HUES48 (cell line): ENCODE data around the gene LAMA1.
A peak's percentile ranks its signal among the peaks of the same experiment; 100 is the strongest.

Experiments used
- H3K27ac ChIP-seq: one replicate; pipeline ENCODE4 v1.7.0; 2013; ENCODE audit warnings: low read depth, low read length, inconsistent platforms
- H3K27me3 ChIP-seq: 2 replicates; pipeline ENCODE4 v1.6.1; 2013; ENCODE audit warnings: mild to moderate bottlenecking, low read length; ENCODE audit not compliant: control insufficient read depth, insufficient read depth
- H3K36me3 ChIP-seq: 2 replicates; pipeline ENCODE4 v1.6.1; 2013; ENCODE audit warnings: low read length; ENCODE audit not compliant: control insufficient read depth, insufficient read depth
- H3K4me1 ChIP-seq: 2 replicates; pipeline ENCODE4 v1.6.1; 2013; ENCODE audit warnings: mild to moderate bottlenecking, low read length; ENCODE audit not compliant: control insufficient read depth, insufficient read depth
- H3K4me3 ChIP-seq: 2 replicates; pipeline ENCODE4 v1.5.1; 2013; ENCODE audit warnings: mild to moderate bottlenecking, low read depth, low read length
- H3K9ac ChIP-seq: 2 replicates; pipeline ENCODE4 v1.6.1; 2013; ENCODE audit warnings: mild to moderate bottlenecking, low read depth, low read length, moderate library complexity
- H3K9me3 ChIP-seq: 2 replicates; pipeline ENCODE4 v1.6.1; 2013; ENCODE audit warnings: low read length; ENCODE audit not compliant: control insufficient read depth, insufficient read depth

LAMA1 gene

GRCh38 chr18:7023063-7023580, 94.5 kb downstream of the LAMA1 start:
- Histone ChIP-seq H3K9me3 (no peaks in the 10 kb centered on the region), H3K36me3 (peaks cover 23% of the 10 kb centered on the region; the same call in 1 of the 2 replicates), H3K4me3 (no peak overlapping the region), H3K27me3 (no peaks in the 10 kb centered on the region), H3K27ac (no peak overlapping the region), H3K9ac (no peak overlapping the region), H3K4me1 (no peaks in the 10 kb centered on the region)

GRCh38 chr18:7021994-7022840, 95.4 kb downstream of the LAMA1 start:
- H3K9me3 ChIP-seq, result no peaks in the 10 kb centered on the region
- H3K27ac ChIP-seq, result no peak overlapping the region
- no peak overlapping the region for H3K4me3 ChIP-seq
- H3K4me1 ChIP-seq, result no peaks in the 10 kb centered on the region
- no peaks in the 10 kb centered on the region for H3K27me3 ChIP-seq
- H3K9ac ChIP-seq, result no peak overlapping the region
- H3K36me3 ChIP-seq, result peaks cover 23% of the 10 kb centered on the region; the same call in 1 of the 2 replicates

- Histone ChIP-seq H3K4me1 (no peaks in the 10 kb centered on the region), H3K27ac (no peak overlapping the region), H3K9ac (no peak overlapping the region), H3K27me3 (no peaks in the 10 kb centered on the region), H3K36me3 (peaks cover 28% of the 10 kb centered on the region; the same call in 1 of the 2 replicates), H3K9me3 (no peaks in the 10 kb centered on the region), H3K4me3 (no peak overlapping the region)
Observed at GRCh38 chr18:7020995-7021777, 96.4 kb downstream of the LAMA1 start.

- Histone ChIP-seq H3K4me3 (no peak overlapping the region), H3K36me3 (peaks cover 26% of the 10 kb centered on the region; the same call in 1 of the 2 replicates), H3K27ac (no peak overlapping the region), H3K27me3 (no peaks in the 10 kb centered on the region), H3K9ac (no peak overlapping the region), H3K9me3 (no peaks in the 10 kb centered on the region), H3K4me1 (no peaks in the 10 kb centered on the region)
Observed at GRCh38 chr18:7017013-7017412, 100.6 kb downstream of the LAMA1 start.

DNA sequence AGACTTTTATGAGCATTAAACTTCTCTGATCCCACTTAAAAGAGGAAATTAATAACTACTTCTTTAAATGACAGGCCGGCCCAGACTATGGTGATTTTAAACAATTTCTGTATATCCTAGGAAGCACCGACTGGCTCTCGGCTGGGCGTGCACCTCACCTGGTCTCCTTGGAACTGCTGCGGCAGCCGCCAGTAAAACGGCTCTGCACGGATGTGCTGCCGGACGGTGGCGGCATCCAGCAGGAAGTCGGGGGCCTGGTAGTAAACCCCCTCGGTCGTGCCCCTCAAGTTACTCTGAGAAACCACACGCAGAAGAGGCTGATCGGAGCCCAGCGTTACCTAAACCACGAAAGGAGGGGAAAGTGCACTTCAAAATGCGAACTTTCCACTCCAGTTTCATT, 106.5 kb downstream of the LAMA1 start:
- Histone ChIP-seq H3K9me3 (no peaks in the 10 kb centered on the region), H3K27ac (no peak overlapping the region), H3K4me1 (no peaks in the 10 kb centered on the region), H3K27me3 (no peaks in the 10 kb centered on the region), H3K9ac (no peak overlapping the region), H3K4me3 (no peak overlapping the region), H3K36me3 (peaks cover 54% of the 10 kb centered on the region; the same call in 1 of the 2 replicates)

- Histone ChIP-seq H3K9me3 (no peaks in the 10 kb centered on the region), H3K27me3 (no peaks in the 10 kb centered on the region), H3K27ac (no peak overlapping the region), H3K4me3 (no peak overlapping the region), H3K4me1 (peaks cover 17% of the 10 kb centered on the region; the same call in 1 of the 2 replicates), H3K36me3 (peaks cover 22% of the 10 kb centered on the region), H3K9ac (no peak overlapping the region)
Observed at GRCh38 chr18:7004009-7004408, 113.6 kb downstream of the LAMA1 start.

DNA sequence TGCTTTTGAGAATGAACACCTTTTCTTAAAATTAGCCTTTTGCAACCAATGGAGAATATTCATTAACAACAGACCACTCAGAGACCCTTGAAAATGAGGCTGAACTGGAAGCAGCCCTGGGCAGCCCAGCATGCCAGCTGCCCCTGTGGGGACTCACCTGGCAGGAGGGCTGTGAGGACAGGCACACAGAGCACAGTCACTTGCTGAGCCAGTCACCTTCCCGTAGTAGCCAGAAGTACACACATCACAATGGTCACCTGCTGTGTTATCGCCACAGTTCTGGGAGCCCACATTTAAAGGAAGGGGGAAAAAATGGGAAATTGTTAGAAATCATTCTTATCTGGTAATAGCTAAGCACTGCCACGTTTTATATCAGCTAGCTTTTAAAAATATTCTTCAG, 115.5 kb downstream of the LAMA1 start:
- Histone ChIP-seq H3K27me3 (no peaks in the 10 kb centered on the region), H3K9me3 (no peaks in the 10 kb centered on the region), H3K4me1 (peaks cover 17% of the 10 kb centered on the region; the same call in 1 of the 2 replicates)

GRCh38 chr18:7000484-7001096, 117.0 kb downstream of the LAMA1 start:
- Histone ChIP-seq H3K4me3 (no peak overlapping the region), H3K9me3 (no peaks in the 10 kb centered on the region), H3K9ac (no peak overlapping the region), H3K4me1 (peaks cover 17% of the 10 kb centered on the region; the same call in 1 of the 2 replicates), H3K27ac (no peak overlapping the region), H3K36me3 (peaks cover 21% of the 10 kb centered on the region), H3K27me3 (no peaks in the 10 kb centered on the region)

More for the DNA sequence above, 115.5 kb downstream of the LAMA1 start:
- no peak overlapping the region for H3K9ac ChIP-seq
- no peak overlapping the region for H3K4me3 ChIP-seq
- peaks cover 24% of the 10 kb centered on the region for H3K36me3 ChIP-seq
- peak overlapping the region; percentile 23 for H3K27ac ChIP-seq

- no peak overlapping the region for H3K27ac ChIP-seq
- H3K27me3 ChIP-seq, result no peaks in the 10 kb centered on the region
- H3K36me3 ChIP-seq, result peaks cover 25% of the 10 kb centered on the region
- peaks cover 24% of the 10 kb centered on the region; the same call in 1 of the 2 replicates for H3K4me1 ChIP-seq
- H3K9me3 ChIP-seq, result no peaks in the 10 kb centered on the region
- H3K4me3 ChIP-seq, result no peak overlapping the region
- H3K9ac ChIP-seq, result no peak overlapping the region
Observed at GRCh38 chr18:6997808-6998207, 119.8 kb downstream of the LAMA1 start.

DNA sequence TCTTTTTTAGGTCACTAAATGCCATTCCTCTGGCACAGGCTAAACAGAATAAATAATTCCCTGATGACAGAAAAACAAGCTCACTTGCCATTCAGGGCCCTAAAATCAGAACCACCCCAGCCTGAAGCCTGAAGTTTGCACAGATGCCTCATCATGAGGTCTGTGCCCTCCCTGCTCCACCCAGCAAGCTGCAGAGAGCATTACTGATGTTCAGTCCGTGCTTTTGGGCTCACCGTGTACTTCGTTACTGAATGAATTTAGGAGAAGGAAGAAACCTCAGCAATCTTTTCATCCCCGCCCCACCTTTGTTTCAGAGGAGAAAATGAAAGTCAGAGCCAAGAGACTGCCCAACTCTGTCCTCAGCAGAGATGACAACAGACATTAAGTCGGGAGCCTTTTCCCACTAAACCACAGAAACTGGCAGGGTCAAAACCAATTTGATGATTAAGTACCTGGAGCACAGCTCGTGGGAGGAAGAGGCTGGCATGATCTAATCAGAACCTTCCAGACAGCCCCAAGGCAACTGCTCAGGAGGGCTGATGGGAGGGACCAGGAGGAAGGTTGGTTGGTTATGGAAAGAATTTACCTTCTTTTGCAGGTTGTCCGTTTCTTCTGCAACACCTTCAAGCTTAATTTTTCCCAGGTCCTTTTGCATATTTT, 122.7 kb downstream of the LAMA1 start:
- no peak overlapping the region for H3K4me3 ChIP-seq
- no peaks in the 10 kb centered on the region for H3K9me3 ChIP-seq
- H3K4me1 ChIP-seq, result peaks cover 7% of the 10 kb centered on the region; the same call in 1 of the 2 replicates
- H3K27ac ChIP-seq, result no peak overlapping the region
- no peak overlapping the region for H3K9ac ChIP-seq
- peaks cover 44% of the 10 kb centered on the region for H3K36me3 ChIP-seq
- no peaks in the 10 kb centered on the region for H3K27me3 ChIP-seq
